MM.1S (cell line): ENCODE measurements around the gene CYP2C18.

ENCODE experiments used
- DNase-seq: peaks from one replicate; pipeline ENCODE4 v3.0.0-alpha.2; 2015
- H2AFZ ChIP-seq: fragments of 300-600 bp; sonication (generic); 2 replicates; pipeline ENCODE4 v1.6.0; 2016; ENCODE audit warnings: antibody characterized with exemption, low read length
- H3F3A ChIP-seq: fragments of 300-600 bp; sonication (generic); 2 replicates; pipeline ENCODE4 v1.6.1; 2016; ENCODE audit warnings: mild to moderate bottlenecking, antibody characterized with exemption, low read length, moderate library complexity, mixed read lengths; ENCODE audit not compliant: insufficient read depth
- H3K27ac ChIP-seq: fragments of 300-600 bp; sonication (generic); 2 replicates; pipeline ENCODE4 v1.5.1; 2016; ENCODE audit warnings: mild to moderate bottlenecking, low read length
- H3K27me3 ChIP-seq: fragments of 300-600 bp; sonication (generic); replicated peaks from 2 replicates; pipeline ENCODE4 v1.6.0; 2016; ENCODE audit warnings: low read length; ENCODE audit not compliant: insufficient read depth
- H3K36me3 ChIP-seq: fragments of 300-600 bp; sonication (generic); replicated peaks from 2 replicates; pipeline ENCODE4 v1.6.1; 2016; ENCODE audit warnings: mild to moderate bottlenecking, low read length, mixed read lengths; ENCODE audit not compliant: insufficient read depth
- H3K4me1 ChIP-seq: fragments of 300-600 bp; sonication (generic); 2 replicates; pipeline ENCODE4 v1.6.1; 2016; ENCODE audit warnings: low read length, mixed read lengths
- H3K4me2 ChIP-seq: fragments of 300-600 bp; sonication (generic); 2 replicates; pipeline ENCODE4 v1.6.0; 2016; ENCODE audit warnings: low read depth, low read length
- H3K4me3 ChIP-seq: fragments of 300-600 bp; sonication (generic); 2 replicates; pipeline ENCODE4 v1.5.1; 2016; ENCODE audit warnings: low read length, mixed read lengths
- H3K79me2 ChIP-seq: fragments of 300-600 bp; sonication (generic); 2 replicates; pipeline ENCODE4 v1.6.1; 2016; ENCODE audit warnings: mixed run types, low read length, mixed read lengths
- H3K9ac ChIP-seq: fragments of 300-600 bp; sonication (generic); 2 replicates; pipeline ENCODE4 v1.6.1; 2016; ENCODE audit warnings: low read length, mixed read lengths
- H3K9me2 ChIP-seq: fragments of 300-600 bp; sonication (generic); replicated peaks from 2 replicates; pipeline ENCODE4 v1.6.1; 2016; ENCODE audit warnings: mild to moderate bottlenecking, low read length, mixed read lengths; ENCODE audit not compliant: insufficient read depth
- H3K9me3 ChIP-seq: fragments of 300-600 bp; sonication (generic); replicated peaks from 2 replicates; pipeline ENCODE4 v1.6.1; 2016; ENCODE audit warnings: mild to moderate bottlenecking, low read length, mixed read lengths; ENCODE audit not compliant: insufficient read depth
- H4K20me1 ChIP-seq: fragments of 300-600 bp; sonication (generic); 2 replicates; pipeline ENCODE4 v1.6.1; 2016; ENCODE audit warnings: mild to moderate bottlenecking, low read length, moderate library complexity, mixed read lengths; ENCODE audit not compliant: insufficient read depth
- EZH2 ChIP-seq: fragments of 300-600 bp; sonication (generic); optimal IDR thresholded peaks from 2 replicates; pipeline ENCODE3; 2017; ENCODE audit warnings: low read depth, mild to moderate bottlenecking, antibody characterized with exemption, low read length, mixed read lengths
- EZH2phosphoT487 ChIP-seq: fragments of 300-600 bp; sonication (generic); IDR thresholded peaks from 2 replicates; pipeline ENCODE4 v1.6.1; 2018; ENCODE audit warnings: antibody characterized with exemption, low read length
- TF ChIP-seq, protein P1 (sequence below): fragments of 300-600 bp; sonication (generic); IDR thresholded peaks from 2 replicates; pipeline ENCODE4 v1.5.1; 2016; ENCODE audit warnings: antibody characterized with exemption, low read length, mixed read lengths

CYP2C18 gene

GRCh38 chr10:94747838-94748237 lies 64.3 kb downstream of the CYP2C18 start:
- H3K9ac ChIP-seq = no peak overlapping the region

GRCh38 chr10:94757916-94758315 lies 74.4 kb downstream of the CYP2C18 start:
- no peak overlapping the region for H3K4me3 ChIP-seq
- no peak overlapping the region for H3K9ac ChIP-seq
- H3K9me2 ChIP-seq = no peaks in the 10 kb centered on the region
- H2AFZ ChIP-seq = no peak overlapping the region
- no peak for TF ChIP-seq EZH2phosphoT487
- no peak for TF ChIP-seq EZH2
- TF ChIP-seq, protein P1, sequence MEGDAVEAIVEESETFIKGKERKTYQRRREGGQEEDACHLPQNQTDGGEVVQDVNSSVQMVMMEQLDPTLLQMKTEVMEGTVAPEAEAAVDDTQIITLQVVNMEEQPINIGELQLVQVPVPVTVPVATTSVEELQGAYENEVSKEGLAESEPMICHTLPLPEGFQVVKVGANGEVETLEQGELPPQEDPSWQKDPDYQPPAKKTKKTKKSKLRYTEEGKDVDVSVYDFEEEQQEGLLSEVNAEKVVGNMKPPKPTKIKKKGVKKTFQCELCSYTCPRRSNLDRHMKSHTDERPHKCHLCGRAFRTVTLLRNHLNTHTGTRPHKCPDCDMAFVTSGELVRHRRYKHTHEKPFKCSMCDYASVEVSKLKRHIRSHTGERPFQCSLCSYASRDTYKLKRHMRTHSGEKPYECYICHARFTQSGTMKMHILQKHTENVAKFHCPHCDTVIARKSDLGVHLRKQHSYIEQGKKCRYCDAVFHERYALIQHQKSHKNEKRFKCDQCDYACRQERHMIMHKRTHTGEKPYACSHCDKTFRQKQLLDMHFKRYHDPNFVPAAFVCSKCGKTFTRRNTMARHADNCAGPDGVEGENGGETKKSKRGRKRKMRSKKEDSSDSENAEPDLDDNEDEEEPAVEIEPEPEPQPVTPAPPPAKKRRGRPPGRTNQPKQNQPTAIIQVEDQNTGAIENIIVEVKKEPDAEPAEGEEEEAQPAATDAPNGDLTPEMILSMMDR = no peak
- H4K20me1 ChIP-seq = no peaks in the 10 kb centered on the region
- H3K27ac ChIP-seq = no peak overlapping the region
- DNase-seq = no peak
- no peaks in the 10 kb centered on the region for H3F3A ChIP-seq
- H3K4me2 ChIP-seq = no peak overlapping the region
- no peaks in the 10 kb centered on the region for H3K4me1 ChIP-seq
- H3K79me2 ChIP-seq = no peaks in the 10 kb centered on the region
- no peaks in the 10 kb centered on the region for H3K27me3 ChIP-seq
- H3K9me3 ChIP-seq = no peaks in the 10 kb centered on the region
- no peaks in the 10 kb centered on the region for H3K36me3 ChIP-seq

More at GRCh38 chr10:94747838-94748237, 64.3 kb downstream of the CYP2C18 start:
- Histone ChIP-seq H3F3A (no peaks in the 10 kb centered on the region), H3K9me2 (no peaks in the 10 kb centered on the region), H2AFZ (no peak overlapping the region), H3K9me3 (no peaks in the 10 kb centered on the region), H3K27ac (no peak overlapping the region), H3K36me3 (no peaks in the 10 kb centered on the region), H4K20me1 (no peaks in the 10 kb centered on the region), H3K27me3 (no peaks in the 10 kb centered on the region), H3K4me1 (no peaks in the 10 kb centered on the region), H3K4me2 (no peak overlapping the region), H3K79me2 (no peaks in the 10 kb centered on the region), H3K4me3 (no peak overlapping the region)
- TF ChIP-seq, protein P1 = no peak
- no peak for TF ChIP-seq EZH2
- no peak for TF ChIP-seq EZH2phosphoT487
- DNase-seq = no peak

- H3K4me3 ChIP-seq = no peak overlapping the region
- DNase-seq = no peak
- H3K9ac ChIP-seq = no peak overlapping the region
- H3K9me2 ChIP-seq = no peaks in the 10 kb centered on the region
- H3K27ac ChIP-seq = no peak overlapping the region
- H3K9me3 ChIP-seq = no peaks in the 10 kb centered on the region
- H2AFZ ChIP-seq = no peak overlapping the region
- TF ChIP-seq EZH2phosphoT487 (no peak), EZH2 (no peak)
- TF ChIP-seq, protein P1 = no peak
- H4K20me1 ChIP-seq = no peaks in the 10 kb centered on the region
- no peaks in the 10 kb centered on the region for H3K79me2 ChIP-seq
- H3K27me3 ChIP-seq = no peaks in the 10 kb centered on the region
- H3F3A ChIP-seq = no peaks in the 10 kb centered on the region
- no peaks in the 10 kb centered on the region for H3K36me3 ChIP-seq
- H3K4me2 ChIP-seq = no peak overlapping the region
- no peaks in the 10 kb centered on the region for H3K4me1 ChIP-seq
Measured at GRCh38 chr10:94760586-94761178, 77.2 kb downstream of the CYP2C18 start.
